GM18507 (cell line): ENCODE results near the gene GRIN2A.
"Not testable (repeated sequence)": the region's sequence is repeated elsewhere in the genome, so short reads cannot be mapped to it uniquely, and the experiment has no call there.

ENCODE experiments used
- DNase-seq: peaks from one replicate; pipeline ENCODE4 v3.0.0; 2011; ENCODE audit warnings: low read depth; ENCODE audit not compliant: insufficient read length; ENCODE audit errors: extremely low spot score
- FAIRE-seq: peaks from 2 replicates; lab custom pipeline; 2011; peaks lifted over from hg19 to GRCh38; lab: Jason Lieb, UNC

The GRIN2A gene

GRCh38 chr16:9906218-9906617, 276.0 kb downstream of the GRIN2A start:
- FAIRE-seq, result no peak
- no peak for DNase-seq

GRCh38 chr16:9904526-9904925, 277.7 kb downstream of the GRIN2A start:
- no peak for DNase-seq
- no peak for FAIRE-seq

- no peak for FAIRE-seq
- no peak for DNase-seq
These were observed 281.7 kb downstream of the GRIN2A start for GRCh38 chr16:9900576-9900975.

GRCh38 chr16:9898555-9898954, 283.7 kb downstream of the GRIN2A start:
- DNase-seq (no peak), FAIRE-seq (no peak)

GRCh38 chr16:9898124-9898523, 284.1 kb downstream of the GRIN2A start:
- DNase-seq (no peak), FAIRE-seq (no peak)

GRCh38 chr16:9895817-9896216, 286.4 kb downstream of the GRIN2A start:
- FAIRE-seq (no peak), DNase-seq (no peak)

- no peak for FAIRE-seq
- DNase-seq, result no peak
These were observed 296.4 kb downstream of the GRIN2A start for GRCh38 chr16:9885876-9886275.

- DNase-seq (no peak), FAIRE-seq (no peak)
These were observed 296.8 kb downstream of the GRIN2A start for GRCh38 chr16:9885467-9885866.

GRCh38 chr16:9875981-9876380, 306.2 kb downstream of the GRIN2A start:
- DNase-seq, FAIRE-seq: not testable (repeated sequence)

GRCh38 chr16:9874219-9874618, 308.0 kb downstream of the GRIN2A start:
- FAIRE-seq, result no peak
- DNase-seq, result no peak

GRCh38 chr16:9870962-9871361, 311.3 kb downstream of the GRIN2A start:
- FAIRE-seq (no peak), DNase-seq (no peak)

- FAIRE-seq, result no peak
- DNase-seq, result no peak
These were observed 312.5 kb downstream of the GRIN2A start for GRCh38 chr16:9869776-9870175.

- DNase-seq, result no peak
- no peak for FAIRE-seq
These were observed 313.6 kb downstream of the GRIN2A start for GRCh38 chr16:9868606-9869149.

GRCh38 chr16:9867176-9867575, 315.1 kb downstream of the GRIN2A start:
- DNase-seq (no peak), FAIRE-seq (no peak)

- FAIRE-seq (no peak), DNase-seq (no peak)
These were observed 317.8 kb downstream of the GRIN2A start for GRCh38 chr16:9864461-9864860.

GRCh38 chr16:9862327-9862726, 319.9 kb downstream of the GRIN2A start:
- DNase-seq (no peak), FAIRE-seq (no peak)

GRCh38 chr16:9860876-9861275, 321.4 kb downstream of the GRIN2A start:
- FAIRE-seq (no peak), DNase-seq (no peak)

GRCh38 chr16:9859701-9860327, 322.4 kb downstream of the GRIN2A start:
- FAIRE-seq (no peak), DNase-seq (no peak)

- no peak for FAIRE-seq
- no peak for DNase-seq
These were observed 327.6 kb downstream of the GRIN2A start for GRCh38 chr16:9854675-9855074.

GRCh38 chr16:9852003-9852402, 330.2 kb downstream of the GRIN2A start:
- FAIRE-seq (no peak), DNase-seq (no peak)

- DNase-seq, result no peak
- no peak for FAIRE-seq
These were observed 331.4 kb downstream of the GRIN2A start for GRCh38 chr16:9850817-9851216.
